GM23338 (cell line): Measurements from ENCODE around the gene PROCA1. TPM values are rescaled to one million over a fixed set of nuclear protein-coding genes. Genes with fewer than 3 reads are reported as not detected.

Experiments used
- ATAC-seq: fragments of 200-7000 bp; cut with Tn5 transposase; 3 replicates; pipeline ENCODE4 v1.9.1; 2020
- DNase-seq: peaks from one replicate; pipeline ENCODE4 v3.0.0-alpha.2; 2015; ENCODE audit warnings: low spot score
- H2AFZ ChIP-seq: fragments of 200-600 bp; sonication (generic); 2 replicates; pipeline ENCODE4 v1.8.0; 2016; ENCODE audit warnings: antibody characterized with exemption, mild to moderate bottlenecking, moderate library complexity
- H3F3A ChIP-seq: fragments of 200-600 bp; sonication (generic); replicated peaks from 2 replicates; pipeline ENCODE4 v1.8.0; 2017; ENCODE audit warnings: antibody characterized with exemption, mixed run types, low read depth
- H3K27ac ChIP-seq: fragments of 200-600 bp; sonication (generic); 2 replicates; pipeline ENCODE4 v1.6.1; 2016; ENCODE audit warnings: low read depth
- H3K27me3 ChIP-seq: fragments of 200-600 bp; sonication (generic); 2 replicates; pipeline ENCODE4 v1.8.0; 2016; ENCODE audit warnings: mild to moderate bottlenecking, mixed run types, moderate library complexity; ENCODE audit not compliant: insufficient read depth
- H3K36me3 ChIP-seq: fragments of 200-600 bp; sonication (generic); 2 replicates; pipeline ENCODE4 v1.8.0; 2016; ENCODE audit warnings: mild to moderate bottlenecking; ENCODE audit not compliant: insufficient read depth
- H3K4me1 ChIP-seq: fragments of 200-600 bp; sonication (generic); 2 replicates; pipeline ENCODE4 v1.8.0; 2016; ENCODE audit warnings: mild to moderate bottlenecking, moderate library complexity; ENCODE audit not compliant: insufficient read depth
- H3K4me2 ChIP-seq: fragments of 200-600 bp; sonication (generic); 2 replicates; pipeline ENCODE4 v1.7.1; 2017; ENCODE audit warnings: mixed run types
- H3K4me3 ChIP-seq: fragments of 200-600 bp; sonication (generic); 2 replicates; pipeline ENCODE4 v1.6.1; 2016; ENCODE audit warnings: mixed run types
- H3K79me2 ChIP-seq: fragments of 200-600 bp; sonication (generic); replicated peaks from 2 replicates; pipeline ENCODE4 v1.8.0; 2017; ENCODE audit warnings: mild to moderate bottlenecking; ENCODE audit not compliant: insufficient read depth
- H3K9me2 ChIP-seq: fragments of 200-600 bp; sonication (generic); 2 replicates; pipeline ENCODE4 v1.8.0; 2017; ENCODE audit not compliant: insufficient read depth
- H4K20me1 ChIP-seq: fragments of 200-600 bp; sonication (generic); replicated peaks from 2 replicates; pipeline ENCODE4 v1.8.0; 2017; ENCODE audit warnings: mild to moderate bottlenecking; ENCODE audit not compliant: insufficient read depth
- H3K27ac Mint-ChIP-seq: 2 replicates; pipeline ENCODE4 v1.8.0; 2020; ENCODE audit warnings: inconsistent platforms, mild to moderate bottlenecking, moderate library complexity, mixed read lengths
- H3K27me3 Mint-ChIP-seq: 3 replicates; pipeline ENCODE4 v1.8.0; 2022; ENCODE audit warnings: low read depth, mild to moderate bottlenecking, moderate library complexity, mixed read lengths, inconsistent platforms; ENCODE audit not compliant: insufficient read depth, poor library complexity
- H3K36me3 Mint-ChIP-seq: 3 replicates; pipeline ENCODE4 v1.8.0; 2021; ENCODE audit warnings: low read depth, mild to moderate bottlenecking, inconsistent platforms, moderate library complexity, mixed read lengths
- H3K4me1 Mint-ChIP-seq: 3 replicates; pipeline ENCODE4 v1.8.0; 2020; ENCODE audit warnings: mild to moderate bottlenecking, inconsistent platforms, mixed read lengths
- H3K4me3 Mint-ChIP-seq: 3 replicates; pipeline ENCODE4 v1.8.0; 2021; ENCODE audit warnings: moderate library complexity, mild to moderate bottlenecking, inconsistent platforms, mixed read lengths
- H3K9me3 Mint-ChIP-seq: 3 replicates; pipeline ENCODE4 v1.8.0; 2020; ENCODE audit warnings: moderate library complexity, mild to moderate bottlenecking, inconsistent platforms, mixed read lengths
- CREB1 ChIP-seq: fragments of 250-450 bp; sonication (Bioruptor Pico); IDR thresholded peaks from 2 replicates; pipeline ENCODE4 v1.5.0; 2020; ENCODE audit warnings: low read depth, mild to moderate bottlenecking, moderate library complexity
- EZH2 ChIP-seq: fragments of 200-600 bp; sonication (generic); IDR thresholded peaks from one replicate; pipeline ENCODE4 v1.8.0; 2017; ENCODE audit warnings: antibody characterized with exemption, mild to moderate bottlenecking, low read depth; ENCODE audit not compliant: unreplicated experiment
- JUNB ChIP-seq: IDR thresholded peaks from one replicate; pipeline ENCODE4 v1.6.1; 2016; ENCODE audit warnings: antibody characterized with exemption; ENCODE audit not compliant: unreplicated experiment
- NANOG ChIP-seq: IDR thresholded peaks from 2 replicates; pipeline ENCODE4 v1.6.1; 2016; ENCODE audit warnings: antibody characterized with exemption, borderline replicate concordance
- POLR2AphosphoS5 ChIP-seq: IDR thresholded peaks from 2 replicates; pipeline ENCODE4 v1.6.1; 2016; ENCODE audit warnings: antibody characterized with exemption, low read depth
- STAT1 ChIP-seq: IDR thresholded peaks from one replicate; pipeline ENCODE4 v1.6.1; 2016; ENCODE audit warnings: antibody characterized with exemption; ENCODE audit not compliant: unreplicated experiment
- polyA plus RNA-seq: library from polyadenylated mRNA; unstranded; fragments of >200 nt; fragmentation: Nextera tagmentation; extraction: Ambion mirVana; gene quantifications from 2 replicates; pipeline ENCODE4 v1.2.1, GENCODE V29; 2016
- total RNA-seq: library from RNA; depleted of rRNA; stranded (reverse); fragments of >200 nt; shearing (Covaris generic); gene quantifications from 2 replicates; pipeline ENCODE4 v1.2.3, GENCODE V29; 2014
- TF ChIP-seq, protein P1 (sequence below): IDR thresholded peaks from 2 replicates; pipeline ENCODE4 v1.6.1; 2016; ENCODE audit warnings: antibody characterized with exemption
- TF ChIP-seq, protein P2 (sequence below): fragments of 250-450 bp; sonication (Bioruptor Pico); IDR thresholded peaks from 2 replicates; pipeline ENCODE4 v1.5.0; 2020; ENCODE audit warnings: mild to moderate bottlenecking, moderate library complexity

Gene PROCA1
- total and polyA plus RNA-seq, 2 experiments from 2014 or later: 11.3 to 14.4 TPM

DNA sequence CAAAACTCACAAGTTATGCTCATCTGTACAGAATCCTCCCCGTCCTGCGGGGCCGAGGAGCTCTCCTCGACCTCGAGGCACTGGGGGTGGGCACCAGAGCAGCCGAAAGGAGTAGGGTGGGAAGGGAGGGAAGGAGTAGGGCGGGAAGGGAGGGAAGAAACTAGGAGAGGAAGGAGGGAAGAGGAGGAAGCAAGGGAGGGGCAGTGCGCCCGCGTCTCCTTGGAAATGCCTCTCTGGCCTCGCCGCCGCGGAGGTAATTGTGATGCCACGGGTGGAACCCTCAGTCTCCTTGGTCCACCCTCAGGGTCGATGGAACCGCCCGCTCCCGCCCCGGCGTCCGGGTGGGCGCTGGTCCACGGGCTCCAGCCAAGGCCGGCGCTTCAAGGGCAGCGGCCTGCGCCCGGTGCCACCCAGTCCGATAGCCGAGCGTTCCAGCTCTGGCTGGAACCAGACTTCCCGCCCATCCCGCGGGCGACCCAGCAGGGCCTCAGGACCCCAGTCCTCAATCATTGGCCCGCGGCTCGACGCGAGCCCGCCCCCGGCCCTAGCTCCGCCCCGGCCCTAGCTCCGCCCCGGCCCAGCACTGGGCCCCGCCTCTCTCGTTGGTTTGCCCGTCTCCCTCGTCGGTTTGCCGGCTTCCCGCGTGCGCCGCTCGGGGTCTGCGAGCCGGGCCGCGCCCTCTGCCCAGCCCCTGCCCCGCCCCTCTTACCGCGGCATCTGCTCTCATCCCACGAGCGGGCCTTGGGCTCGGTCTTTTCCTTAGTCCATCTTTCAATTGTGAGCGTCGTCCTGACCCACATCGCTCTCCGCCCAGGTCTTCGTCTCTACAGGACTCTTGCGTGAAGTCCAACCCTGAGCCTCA, 596 bp downstream of the PROCA1 start:
- Mint-ChIP-seq H3K36me3 (peaks cover 51% of the 10 kb centered on the region), H3K4me3 (peak overlapping the region; percentile 97), H3K4me1 (peaks cover 39% of the 10 kb centered on the region), H3K9me3 (no peaks in the 10 kb centered on the region; the same call in 2 of the 3 replicates), H3K27ac (peak overlapping the region; percentile 99), H3K27me3 (peaks cover 27% of the 10 kb centered on the region)
- Histone ChIP-seq H2AFZ (no peak overlapping the region), H3K4me3 (peak overlapping the region; percentile 72), H3K27me3 (no peaks in the 10 kb centered on the region), H3K9me2 (no peaks in the 10 kb centered on the region), H3K4me2 (peak overlapping the region; percentile 91), H3K36me3 (peaks cover 13% of the 10 kb centered on the region; the same call in 1 of the 2 replicates), H3K79me2 (peaks cover 28% of the 10 kb centered on the region), H3K27ac (peak overlapping the region; percentile 100), H3K4me1 (peaks cover 27% of the 10 kb centered on the region), H3F3A (peaks cover 50% of the 10 kb centered on the region), H4K20me1 (peaks cover 10% of the 10 kb centered on the region; the same call in 1 of the 2 replicates)
- peak; percentile 84 for ATAC-seq
- DNase-seq: peak; percentile 96
- TF ChIP-seq CREB1 (CRISPR knock-in tag) (peak; percentile 34; the same call in 1 of the 2 replicates), POLR2AphosphoS5 (peak; percentile 93), JUNB (no peak), STAT1 (no peak), NANOG (0 out of 2 replicates have a peak, but pooled peaks have one; percentile 3)
- TF ChIP-seq, protein P1, sequence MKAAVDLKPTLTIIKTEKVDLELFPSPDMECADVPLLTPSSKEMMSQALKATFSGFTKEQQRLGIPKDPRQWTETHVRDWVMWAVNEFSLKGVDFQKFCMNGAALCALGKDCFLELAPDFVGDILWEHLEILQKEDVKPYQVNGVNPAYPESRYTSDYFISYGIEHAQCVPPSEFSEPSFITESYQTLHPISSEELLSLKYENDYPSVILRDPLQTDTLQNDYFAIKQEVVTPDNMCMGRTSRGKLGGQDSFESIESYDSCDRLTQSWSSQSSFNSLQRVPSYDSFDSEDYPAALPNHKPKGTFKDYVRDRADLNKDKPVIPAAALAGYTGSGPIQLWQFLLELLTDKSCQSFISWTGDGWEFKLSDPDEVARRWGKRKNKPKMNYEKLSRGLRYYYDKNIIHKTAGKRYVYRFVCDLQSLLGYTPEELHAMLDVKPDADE: no peak

- H3K9me3 Mint-ChIP-seq: no peaks in the 10 kb centered on the region; the same call in 2 of the 3 replicates
- H3K27ac Mint-ChIP-seq: no peak overlapping the region
- Histone ChIP-seq H3K4me1 (peaks cover 14% of the 10 kb centered on the region), H3K4me3 (no peak overlapping the region), H3K9me2 (no peaks in the 10 kb centered on the region), H3K4me2 (0 out of 2 replicates have a peak overlapping the region, but pooled peaks have one; percentile 32), H3K36me3 (no peaks in the 10 kb centered on the region), H3K27me3 (no peaks in the 10 kb centered on the region), H4K20me1 (peaks cover 7% of the 10 kb centered on the region; the same call in 1 of the 2 replicates), H2AFZ (no peak overlapping the region), H3F3A (peaks cover 28% of the 10 kb centered on the region), H3K27ac (no peak overlapping the region; the same call in 1 of the 2 replicates), H3K79me2 (peaks cover 19% of the 10 kb centered on the region)
- no peak for TF ChIP-seq JUNB
- TF ChIP-seq, protein P2, sequence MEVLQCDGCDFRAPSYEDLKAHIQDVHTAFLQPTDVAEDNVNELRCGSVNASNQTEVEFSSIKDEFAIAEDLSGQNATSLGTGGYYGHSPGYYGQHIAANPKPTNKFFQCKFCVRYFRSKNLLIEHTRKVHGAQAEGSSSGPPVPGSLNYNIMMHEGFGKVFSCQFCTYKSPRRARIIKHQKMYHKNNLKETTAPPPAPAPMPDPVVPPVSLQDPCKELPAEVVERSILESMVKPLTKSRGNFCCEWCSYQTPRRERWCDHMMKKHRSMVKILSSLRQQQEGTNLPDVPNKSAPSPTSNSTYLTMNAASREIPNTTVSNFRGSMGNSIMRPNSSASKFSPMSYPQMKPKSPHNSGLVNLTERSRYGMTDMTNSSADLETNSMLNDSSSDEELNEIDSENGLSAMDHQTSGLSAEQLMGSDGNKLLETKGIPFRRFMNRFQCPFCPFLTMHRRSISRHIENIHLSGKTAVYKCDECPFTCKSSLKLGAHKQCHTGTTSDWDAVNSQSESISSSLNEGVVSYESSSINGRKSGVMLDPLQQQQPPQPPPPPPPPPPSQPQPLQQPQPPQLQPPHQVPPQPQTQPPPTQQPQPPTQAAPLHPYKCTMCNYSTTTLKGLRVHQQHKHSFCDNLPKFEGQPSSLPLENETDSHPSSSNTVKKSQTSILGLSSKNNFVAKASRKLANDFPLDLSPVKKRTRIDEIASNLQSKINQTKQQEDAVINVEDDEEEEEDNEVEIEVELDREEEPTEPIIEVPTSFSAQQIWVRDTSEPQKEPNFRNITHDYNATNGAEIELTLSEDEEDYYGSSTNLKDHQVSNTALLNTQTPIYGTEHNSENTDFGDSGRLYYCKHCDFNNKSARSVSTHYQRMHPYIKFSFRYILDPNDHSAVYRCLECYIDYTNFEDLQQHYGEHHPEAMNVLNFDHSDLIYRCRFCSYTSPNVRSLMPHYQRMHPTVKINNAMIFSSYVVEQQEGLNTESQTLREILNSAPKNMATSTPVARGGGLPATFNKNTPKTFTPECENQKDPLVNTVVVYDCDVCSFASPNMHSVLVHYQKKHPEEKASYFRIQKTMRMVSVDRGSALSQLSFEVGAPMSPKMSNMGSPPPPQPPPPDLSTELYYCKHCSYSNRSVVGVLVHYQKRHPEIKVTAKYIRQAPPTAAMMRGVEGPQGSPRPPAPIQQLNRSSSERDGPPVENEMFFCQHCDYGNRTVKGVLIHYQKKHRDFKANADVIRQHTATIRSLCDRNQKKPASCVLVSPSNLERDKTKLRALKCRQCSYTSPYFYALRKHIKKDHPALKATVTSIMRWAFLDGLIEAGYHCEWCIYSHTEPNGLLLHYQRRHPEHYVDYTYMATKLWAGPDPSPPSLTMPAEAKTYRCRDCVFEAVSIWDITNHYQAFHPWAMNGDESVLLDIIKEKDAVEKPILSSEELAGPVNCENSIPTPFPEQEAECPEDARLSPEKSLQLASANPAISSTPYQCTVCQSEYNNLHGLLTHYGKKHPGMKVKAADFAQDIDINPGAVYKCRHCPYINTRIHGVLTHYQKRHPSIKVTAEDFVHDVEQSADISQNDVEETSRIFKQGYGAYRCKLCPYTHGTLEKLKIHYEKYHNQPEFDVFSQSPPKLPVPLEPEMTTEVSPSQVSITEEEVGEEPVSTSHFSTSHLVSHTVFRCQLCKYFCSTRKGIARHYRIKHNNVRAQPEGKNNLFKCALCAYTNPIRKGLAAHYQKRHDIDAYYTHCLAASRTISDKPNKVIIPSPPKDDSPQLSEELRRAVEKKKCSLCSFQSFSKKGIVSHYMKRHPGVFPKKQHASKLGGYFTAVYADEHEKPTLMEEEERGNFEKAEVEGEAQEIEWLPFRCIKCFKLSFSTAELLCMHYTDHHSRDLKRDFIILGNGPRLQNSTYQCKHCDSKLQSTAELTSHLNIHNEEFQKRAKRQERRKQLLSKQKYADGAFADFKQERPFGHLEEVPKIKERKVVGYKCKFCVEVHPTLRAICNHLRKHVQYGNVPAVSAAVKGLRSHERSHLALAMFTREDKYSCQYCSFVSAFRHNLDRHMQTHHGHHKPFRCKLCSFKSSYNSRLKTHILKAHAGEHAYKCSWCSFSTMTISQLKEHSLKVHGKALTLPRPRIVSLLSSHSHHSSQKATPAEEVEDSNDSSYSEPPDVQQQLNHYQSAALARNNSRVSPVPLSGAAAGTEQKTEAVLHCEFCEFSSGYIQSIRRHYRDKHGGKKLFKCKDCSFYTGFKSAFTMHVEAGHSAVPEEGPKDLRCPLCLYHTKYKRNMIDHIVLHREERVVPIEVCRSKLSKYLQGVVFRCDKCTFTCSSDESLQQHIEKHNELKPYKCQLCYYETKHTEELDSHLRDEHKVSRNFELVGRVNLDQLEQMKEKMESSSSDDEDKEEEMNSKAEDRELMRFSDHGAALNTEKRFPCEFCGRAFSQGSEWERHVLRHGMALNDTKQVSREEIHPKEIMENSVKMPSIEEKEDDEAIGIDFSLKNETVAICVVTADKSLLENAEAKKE (CRISPR knock-in tag): no peak
- no peak for TF ChIP-seq CREB1 (CRISPR knock-in tag)
- no peak for TF ChIP-seq POLR2AphosphoS5
- TF ChIP-seq, protein P1: no peak
- TF ChIP-seq EZH2: no peak
- H3K27me3 Mint-ChIP-seq: peaks cover 30% of the 10 kb centered on the region
- DNase-seq: no peak
- H3K36me3 Mint-ChIP-seq: peaks cover 34% of the 10 kb centered on the region
- H3K4me1 Mint-ChIP-seq: peaks cover 38% of the 10 kb centered on the region
- H3K4me3 Mint-ChIP-seq: no peak overlapping the region; the same call in 2 of the 3 replicates
- ATAC-seq: no peak
Observed at GRCh38 chr17:28707339-28707720, 4.4 kb downstream of the PROCA1 start.
